Hematopoietic multipotent progenitor cell treated with erythropoietin and hydrocortisone succinate and interleukin-3 and kit ligand, for 6 days (in vitro differentiated cells): ENCODE measurements around the gene LZTFL1.

ENCODE experiments used
- DNase-seq: peaks from one replicate; pipeline ENCODE4 v3.0.0-alpha.2; 2015

The LZTFL1 gene

DNA sequence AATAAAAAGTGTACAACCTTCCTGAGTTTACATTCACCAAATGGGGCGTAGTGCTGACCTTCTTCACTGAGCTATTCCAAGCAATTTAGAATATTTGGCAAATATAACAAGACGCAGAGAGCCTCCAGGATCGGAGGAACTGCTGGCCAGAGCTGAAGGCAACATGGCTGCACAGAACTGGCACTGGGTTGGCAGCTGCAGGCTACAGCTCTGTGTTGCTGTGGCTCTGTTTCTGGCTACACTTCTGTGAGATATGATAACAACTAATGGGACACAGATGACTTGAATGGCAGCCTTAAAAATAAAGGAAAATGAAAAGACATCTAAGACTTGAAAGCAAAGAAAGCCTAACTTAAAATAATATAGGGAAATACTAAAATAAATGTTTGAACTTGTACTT, 34.8 kb downstream of the LZTFL1 start:
- DNase-seq: no peak

DNA sequence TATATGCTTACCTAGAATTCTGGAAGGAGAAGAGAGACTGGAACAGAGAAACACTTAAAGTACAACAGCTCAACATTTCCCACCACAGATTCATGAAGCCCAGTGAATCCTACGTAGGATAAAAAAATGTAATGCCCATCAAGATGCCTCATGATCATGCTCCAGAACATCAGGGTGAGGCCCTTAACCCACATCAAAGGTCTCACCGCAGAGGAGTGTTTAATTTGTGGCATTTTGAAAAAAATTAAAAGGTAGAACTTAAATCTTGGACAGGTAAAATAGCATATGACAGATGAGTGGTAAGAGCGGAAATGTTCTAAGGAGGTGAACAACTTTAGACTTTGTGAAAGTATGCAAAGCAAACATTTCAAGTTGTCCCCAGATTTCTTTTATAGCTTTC, 35.8 kb downstream of the LZTFL1 start:
- DNase-seq: no peak

DNA sequence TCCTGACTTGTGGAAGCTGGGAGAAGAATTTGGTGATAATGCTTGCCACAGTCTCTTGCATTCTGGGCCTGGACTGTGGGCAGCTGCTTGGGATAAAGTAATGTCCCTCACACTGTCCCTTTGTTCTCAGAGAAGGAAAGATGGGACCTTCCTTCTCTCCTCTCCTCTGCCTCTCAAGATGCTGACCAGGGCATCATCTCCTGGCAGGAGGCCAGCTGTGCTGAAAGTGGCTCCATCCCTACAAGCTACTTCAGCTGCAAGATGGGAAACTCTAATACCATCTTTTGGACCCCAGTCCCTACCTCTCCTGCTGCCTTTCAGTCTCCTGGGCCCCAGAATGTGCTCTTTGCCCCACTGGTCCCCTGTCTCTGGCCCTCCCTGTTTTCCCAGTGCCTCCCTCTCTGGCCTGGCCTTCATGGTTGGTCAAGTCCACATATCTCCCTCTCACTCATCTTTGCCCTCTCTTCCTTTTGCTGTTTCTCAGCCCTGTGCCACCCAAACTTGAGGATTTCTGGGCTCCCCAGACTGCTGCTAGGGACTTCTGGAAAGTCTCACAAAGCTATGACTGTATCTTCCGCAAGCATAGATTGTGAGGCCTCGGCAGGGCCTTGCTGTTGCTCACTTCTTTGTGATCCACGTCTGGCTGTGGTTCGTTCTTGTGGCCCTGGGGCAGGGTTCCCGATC, 38.5 kb downstream of the LZTFL1 start:
- DNase-seq: no peak

DNA sequence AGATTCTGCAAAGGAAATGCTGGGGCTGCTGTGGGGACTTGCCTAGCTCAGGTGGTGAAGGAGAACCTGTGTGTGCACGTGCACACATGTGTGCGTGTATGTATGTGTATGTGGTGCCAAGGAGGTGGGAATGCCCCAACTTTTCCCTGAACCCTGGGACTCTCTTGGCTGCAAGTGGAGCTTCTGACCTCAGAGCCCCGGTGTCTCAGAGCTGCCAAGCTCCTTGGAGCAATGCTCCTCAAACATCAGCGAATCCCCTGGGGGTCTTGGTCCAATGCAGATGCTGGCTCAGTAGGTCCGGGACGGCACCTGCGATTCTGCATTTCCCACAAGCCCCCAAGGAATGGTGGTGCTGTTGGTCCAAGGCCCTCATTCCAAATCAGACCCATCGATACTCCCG, 39.8 kb downstream of the LZTFL1 start:
- DNase-seq: no peak

DNA sequence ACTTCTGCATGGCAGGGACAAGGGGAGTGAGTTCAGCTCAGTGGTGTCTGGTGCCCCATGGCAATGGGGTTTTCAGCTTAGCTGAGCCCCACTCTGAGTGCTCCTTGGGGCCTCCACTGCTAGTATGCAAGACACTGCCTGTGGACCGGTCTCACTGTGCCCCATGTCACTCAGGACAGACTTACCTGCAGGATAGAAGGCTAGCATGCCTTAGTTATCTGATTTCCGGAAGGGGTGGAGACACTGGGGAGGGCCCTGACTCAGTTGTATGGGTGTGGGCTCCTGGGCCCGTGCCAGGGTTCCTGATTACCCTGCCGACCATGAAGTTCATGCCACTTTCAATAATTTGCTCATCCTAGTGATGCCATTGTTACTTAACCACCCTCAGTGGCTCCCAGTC, 41.3 kb downstream of the LZTFL1 start:
- no peak for DNase-seq

DNA sequence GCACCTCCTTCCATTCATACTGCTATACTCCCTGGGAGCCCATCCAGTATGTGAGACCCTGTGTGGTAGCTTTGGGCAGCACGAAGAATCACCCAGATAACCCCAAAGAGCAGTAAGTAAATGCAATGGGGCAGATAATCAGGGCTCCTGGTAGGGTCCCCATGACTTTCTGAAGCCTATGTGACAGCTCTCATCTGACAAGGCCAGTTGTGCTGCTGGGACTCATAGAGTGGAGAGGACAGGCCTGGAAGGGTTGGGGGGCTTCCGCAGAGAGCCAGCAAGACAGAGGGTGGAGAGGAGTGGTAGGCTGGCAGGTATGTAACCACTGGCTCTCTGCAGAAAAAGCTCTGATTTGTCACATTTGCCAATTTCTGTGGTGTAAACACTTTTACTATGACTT, 42.3 kb downstream of the LZTFL1 start:
- no peak for DNase-seq

DNA sequence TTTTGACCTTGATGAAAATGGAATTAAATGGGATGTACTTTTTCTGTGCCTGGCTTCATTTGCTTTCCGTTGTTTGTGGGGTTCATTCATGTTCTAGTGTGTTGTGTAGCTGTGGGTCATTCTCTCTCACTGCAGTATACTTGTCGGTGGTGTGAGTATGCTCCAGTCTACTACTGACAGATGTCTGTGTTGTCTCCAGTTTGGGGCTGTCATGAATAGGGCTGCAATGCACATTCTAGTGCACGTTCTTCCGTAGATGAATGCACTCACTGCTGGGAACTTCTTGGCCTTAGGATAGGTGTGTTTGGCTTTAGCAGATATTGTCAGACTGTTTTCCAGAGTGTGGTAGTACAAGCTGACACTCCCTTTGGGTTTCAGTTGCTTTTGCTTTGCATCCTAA, 43.9 kb downstream of the LZTFL1 start:
- no peak for DNase-seq

DNA sequence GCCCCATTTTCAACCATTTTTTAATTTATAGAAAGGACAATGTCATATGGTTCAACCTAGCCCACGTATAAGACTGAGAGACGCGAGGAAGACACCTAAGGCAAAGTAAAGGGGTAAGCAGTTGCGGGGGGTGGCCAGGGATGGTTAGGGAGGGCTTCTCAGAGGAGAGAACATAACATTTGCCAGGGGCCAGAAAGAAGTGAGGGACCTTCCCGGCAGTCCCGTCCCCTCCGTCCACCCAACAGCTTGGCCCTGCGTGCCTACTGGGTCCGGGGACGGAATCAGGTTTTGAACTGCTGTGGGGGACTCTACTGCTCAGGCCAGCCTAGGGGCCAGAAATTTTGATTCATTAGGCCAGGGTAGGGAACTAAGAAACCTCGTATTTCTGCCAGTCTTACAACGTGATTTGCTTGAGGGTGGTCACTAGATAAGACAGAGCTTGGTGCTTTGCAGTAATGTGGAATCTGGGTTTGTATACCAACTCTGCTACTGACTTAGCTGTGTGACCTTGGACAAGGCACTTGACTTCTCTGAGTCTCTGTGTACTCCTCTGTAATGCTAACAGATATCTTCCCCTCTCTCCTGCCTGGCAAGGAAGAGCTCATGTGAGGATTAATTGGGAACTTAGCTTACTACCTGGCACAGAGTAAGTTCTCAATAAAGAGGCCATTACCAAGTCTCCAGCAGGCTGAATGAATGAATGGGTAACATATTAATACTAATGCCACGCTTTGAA, 44.8 kb downstream of the LZTFL1 start:
- no peak for DNase-seq

DNA sequence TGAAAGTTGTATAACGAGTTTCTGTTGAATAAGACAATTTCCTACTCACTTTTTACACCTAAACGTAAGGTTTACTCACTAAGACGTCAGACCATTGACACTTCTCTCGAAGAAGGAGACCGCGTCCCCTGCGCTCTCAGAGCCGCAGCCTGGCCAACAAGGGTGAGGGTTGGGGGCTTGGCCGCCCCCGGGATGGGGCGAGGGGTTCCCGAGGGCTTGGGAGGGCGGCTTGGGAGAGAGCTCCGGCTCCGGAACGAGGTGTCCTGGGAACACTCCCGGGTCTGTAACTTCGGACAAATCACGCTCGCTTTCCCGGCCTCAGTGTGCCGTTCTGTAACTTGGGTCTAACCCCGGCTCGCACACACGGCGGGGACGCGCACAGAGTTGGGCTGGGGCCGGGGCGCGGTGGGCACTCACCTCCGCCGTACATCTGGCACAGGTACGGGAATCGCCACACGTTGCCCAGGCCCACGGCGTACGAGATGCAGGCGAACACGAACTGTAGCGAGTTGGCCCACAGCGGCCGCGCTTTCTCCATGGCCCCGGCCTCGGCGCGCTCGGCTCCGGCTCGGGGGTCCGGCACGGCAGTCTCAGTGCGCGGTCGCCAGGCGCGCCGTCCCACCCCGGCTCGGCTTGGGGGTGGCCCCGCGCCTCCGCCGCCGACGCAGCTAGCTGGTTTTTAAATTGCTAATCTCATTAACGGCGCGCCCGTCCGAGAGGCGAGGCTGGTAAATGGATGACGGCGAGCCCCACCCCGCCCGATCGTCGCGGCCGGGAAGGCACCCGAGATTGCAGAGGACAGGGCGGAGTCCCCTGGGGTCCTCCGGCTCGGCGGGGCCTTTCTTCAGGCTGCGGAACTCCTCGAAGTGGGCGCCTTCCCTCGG, 45.8 kb downstream of the LZTFL1 start, which contains the start of gene SLC6A20:
SLC6A20 (minus strand) TSS at position 655 of the 884 bp plus-strand sequence; CDS start at position 538, 117 bp downstream.
- peak; percentile 52 for DNase-seq

DNA sequence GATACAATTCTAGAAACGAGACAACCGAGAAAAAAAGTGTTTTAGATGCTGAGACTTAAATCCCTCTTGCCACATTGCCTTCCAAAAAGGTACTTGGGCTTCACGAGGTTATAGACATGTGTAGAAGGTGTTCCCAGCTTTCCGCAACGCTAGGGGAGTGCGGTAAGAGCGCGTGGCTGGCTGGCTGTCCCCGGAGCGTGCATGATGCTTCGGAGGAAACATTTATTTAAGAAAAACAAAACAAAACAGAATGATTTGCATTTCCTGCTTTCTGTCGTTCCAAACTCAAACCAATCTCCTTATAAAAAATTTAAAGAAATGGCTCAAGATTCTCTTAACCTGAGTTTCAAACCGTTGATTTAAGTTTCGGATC, 46.4 kb downstream of the LZTFL1 start:
- no peak for DNase-seq

DNA sequence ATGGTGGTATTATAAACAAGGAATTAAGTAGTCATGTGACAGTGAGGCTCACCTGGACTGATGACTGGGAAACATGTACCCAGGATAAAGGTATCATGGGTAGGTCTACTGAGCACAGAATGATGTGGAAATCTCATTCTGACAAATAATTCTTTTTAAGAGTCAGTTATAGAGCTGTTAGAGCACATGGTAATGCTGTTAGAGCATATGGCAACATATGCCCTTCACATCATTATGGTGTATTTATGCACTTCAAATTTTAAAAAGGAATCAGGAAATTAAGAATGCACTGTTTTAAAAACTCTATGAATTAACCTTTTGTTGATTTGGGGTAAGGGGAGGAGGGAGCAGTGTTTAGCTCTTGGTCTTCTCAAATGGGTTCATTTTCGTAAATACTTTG, 47.3 kb downstream of the LZTFL1 start:
- no peak for DNase-seq

DNA sequence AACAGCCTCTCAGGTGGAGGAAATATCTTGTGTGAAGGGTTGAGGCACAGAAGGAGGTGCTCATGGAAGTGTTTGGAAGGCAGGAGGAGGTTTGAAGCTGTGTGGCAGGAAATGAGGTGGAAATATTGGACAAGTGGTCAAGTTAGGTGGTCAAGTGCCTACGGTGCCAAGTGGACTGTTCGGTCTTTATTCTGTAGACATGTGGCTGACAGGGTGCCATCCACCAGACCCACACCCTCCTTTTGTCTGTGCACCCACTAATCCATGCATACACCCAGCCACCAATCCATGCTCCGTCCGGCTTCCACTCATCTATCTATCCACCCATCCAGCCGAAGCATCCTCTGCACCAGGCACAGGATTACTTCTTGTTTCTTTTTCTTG, 47.8 kb downstream of the LZTFL1 start:
- DNase-seq: no peak

DNA sequence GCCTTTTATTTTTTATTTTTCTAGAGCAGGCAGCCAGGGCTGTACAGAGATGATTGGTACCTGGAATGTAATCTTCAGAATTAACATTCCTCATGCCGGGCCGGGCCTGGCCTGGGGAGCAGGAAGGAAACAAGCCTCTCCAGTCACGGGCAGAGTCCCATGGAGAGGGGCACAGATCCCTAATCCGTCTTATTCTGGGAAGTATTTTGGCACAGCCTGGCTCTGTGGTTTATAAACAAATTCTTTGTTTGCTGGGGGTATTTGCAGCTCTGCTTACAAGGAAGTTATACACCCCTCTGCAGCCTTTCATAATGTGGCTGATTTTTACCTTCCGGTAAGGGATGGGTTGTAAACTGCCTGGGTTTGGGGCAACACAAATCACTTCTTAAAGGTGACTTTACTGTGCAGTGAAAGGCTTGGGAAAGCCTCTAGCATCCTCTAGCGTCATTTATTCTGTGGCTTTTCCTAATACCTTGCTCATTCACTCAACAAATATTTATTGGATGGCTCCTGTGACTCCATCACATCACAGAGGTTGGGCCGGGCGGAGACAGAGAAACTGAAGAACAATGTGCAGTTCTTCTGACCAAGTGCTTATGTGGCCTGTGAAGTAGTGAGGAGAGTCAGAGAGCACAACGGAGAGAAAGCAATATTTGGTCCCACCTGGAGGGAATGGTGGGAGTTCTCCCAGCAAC, 48.3 kb downstream of the LZTFL1 start:
- DNase-seq: no peak

DNA sequence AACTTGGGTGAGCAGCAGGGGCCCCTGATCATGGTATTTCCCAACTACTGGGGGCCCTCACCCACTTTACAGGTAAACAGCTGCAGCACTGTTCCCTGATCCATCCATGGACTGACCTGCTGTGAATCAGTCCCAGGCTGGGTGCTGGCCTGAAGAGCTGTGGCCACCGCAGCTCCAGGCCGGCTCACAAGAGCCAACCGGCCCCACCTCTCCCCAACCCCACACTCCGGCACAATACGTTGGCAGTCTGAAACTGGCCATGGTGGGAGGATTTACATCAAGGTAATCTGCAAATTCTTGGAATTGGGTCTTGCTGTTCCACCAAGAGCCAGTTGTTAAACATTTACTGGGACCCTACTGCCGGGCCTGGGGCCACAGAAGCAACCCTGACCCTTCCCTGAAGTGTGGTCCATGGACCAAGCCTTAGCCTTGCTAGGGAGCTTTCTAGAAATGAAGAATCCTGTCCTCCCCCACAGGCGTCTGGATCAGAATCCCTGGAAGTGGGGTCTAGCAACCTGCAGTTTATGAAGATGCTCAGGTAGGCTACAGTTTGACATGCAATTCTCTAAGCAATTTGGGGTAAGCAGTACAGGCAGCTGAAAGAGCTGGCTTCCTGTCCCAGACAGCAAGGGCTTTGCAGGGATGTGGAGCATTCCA, 49.3 kb downstream of the LZTFL1 start:
- no peak for DNase-seq

DNA sequence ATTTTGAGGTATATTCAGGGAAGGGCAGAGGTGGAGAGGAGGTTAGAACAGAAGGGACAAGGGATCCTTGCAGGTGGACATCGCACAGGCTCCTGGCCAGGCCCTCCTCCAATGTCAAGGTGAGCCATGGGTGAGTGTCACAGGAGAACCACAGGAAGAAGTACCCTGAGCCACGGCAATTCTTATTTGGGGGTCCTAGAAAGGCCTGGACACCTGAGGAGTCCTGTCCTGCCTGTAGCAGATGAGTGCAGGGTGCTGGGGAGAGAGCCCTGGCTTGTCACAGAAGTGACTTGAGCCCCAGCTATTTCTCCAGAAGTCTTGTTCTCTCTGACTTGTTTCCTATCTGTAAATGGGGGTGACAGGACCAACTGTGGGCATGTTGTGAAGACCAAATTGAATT, 49.9 kb downstream of the LZTFL1 start:
- DNase-seq: no peak

DNA sequence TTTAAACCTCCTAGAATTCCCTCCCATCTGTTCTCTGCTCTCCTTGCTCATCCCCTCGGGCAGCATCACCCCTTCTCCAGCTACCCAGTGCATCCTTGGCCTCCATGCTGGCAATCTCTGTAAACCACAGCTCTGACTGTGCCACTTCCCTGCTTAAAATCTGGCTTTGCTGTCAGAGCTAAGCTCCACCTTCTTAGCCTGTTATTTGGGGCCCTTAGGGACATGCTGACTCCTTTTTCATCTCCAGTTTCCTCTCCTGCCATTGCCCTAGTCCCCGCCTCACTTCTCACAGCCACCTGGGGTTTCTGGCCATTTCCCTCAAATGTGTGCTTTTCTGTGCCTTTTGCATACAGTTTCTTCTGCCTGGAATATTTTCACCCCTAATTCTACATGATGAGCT, 51.3 kb downstream of the LZTFL1 start:
- no peak for DNase-seq

DNA sequence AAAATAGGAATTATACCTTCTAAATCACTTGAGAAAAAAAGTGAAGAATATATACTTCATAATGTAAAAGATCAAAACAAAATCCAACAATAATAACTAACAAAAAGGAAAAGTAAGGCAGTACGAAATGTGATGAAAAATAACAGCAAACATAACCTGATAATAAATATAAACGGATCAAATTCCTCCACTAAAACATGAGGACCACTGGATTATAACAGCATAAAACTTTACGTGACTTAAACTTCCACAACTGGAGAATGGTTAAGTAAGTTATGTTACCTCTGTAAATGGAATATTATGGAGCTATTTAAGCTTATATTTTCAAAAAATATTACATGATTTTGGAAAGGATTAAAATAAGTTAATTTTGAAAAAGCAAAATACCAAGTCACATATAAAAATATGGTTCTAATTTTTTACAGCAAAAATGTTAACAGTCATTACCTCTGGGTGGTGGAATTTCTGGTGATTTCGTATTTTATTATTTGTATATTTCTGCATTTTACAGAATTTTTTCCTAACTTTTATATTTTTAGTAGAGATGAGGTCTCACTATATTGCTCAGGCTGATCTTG, 52.6 kb downstream of the LZTFL1 start:
- no peak for DNase-seq

DNA sequence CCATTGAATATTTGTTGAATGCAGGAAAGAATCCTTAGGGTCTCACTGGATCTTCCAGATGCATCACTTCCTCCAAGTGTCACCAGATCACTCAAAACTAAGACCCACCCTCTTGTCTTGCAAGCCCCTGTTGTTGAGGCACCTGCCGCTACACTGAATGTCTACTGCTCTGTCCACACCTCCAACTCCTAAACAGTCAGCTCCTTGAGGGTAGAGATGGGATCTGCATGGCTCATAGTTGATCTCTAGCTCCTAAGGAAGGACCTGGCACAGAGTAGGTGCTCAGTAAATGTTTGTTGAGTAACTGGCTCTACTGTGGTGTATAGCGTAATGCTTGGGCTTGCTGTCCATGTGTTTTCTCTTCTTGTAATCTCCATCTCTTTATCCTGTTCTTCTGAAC, 54.4 kb downstream of the LZTFL1 start:
- no peak for DNase-seq

DNA sequence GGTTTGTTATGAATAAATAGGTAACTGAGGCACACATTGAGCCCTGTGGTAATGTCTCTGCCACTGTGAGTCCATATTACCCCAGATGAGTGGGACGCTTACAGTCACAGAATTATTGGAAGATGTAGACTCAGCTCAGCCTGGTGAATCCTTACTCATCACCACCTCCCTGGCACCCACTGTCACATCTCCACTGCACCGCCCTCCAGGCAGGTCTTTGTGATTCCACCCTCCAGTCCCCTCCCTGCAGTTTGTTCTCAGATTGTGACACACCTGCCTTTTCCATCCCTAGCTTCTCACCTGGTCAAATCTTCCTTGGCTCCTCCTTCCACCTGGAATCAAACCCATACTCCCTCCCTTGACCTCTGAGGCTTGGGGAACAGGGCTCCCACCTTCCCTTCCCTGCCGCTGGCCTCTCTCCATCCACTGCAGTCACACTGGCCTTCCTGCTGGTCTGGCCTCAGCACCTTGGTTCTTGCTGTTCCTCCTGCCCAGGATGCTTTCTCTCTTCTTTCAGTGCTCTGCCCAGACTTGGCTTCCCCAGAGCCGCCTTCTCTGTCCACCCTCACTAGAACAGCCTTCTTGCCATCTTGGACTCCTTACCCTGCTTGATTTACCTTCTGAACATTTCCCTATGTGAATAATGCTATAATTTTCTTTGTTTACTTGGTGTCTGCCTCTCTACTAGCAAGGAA, 55.0 kb downstream of the LZTFL1 start:
- DNase-seq: no peak

DNA sequence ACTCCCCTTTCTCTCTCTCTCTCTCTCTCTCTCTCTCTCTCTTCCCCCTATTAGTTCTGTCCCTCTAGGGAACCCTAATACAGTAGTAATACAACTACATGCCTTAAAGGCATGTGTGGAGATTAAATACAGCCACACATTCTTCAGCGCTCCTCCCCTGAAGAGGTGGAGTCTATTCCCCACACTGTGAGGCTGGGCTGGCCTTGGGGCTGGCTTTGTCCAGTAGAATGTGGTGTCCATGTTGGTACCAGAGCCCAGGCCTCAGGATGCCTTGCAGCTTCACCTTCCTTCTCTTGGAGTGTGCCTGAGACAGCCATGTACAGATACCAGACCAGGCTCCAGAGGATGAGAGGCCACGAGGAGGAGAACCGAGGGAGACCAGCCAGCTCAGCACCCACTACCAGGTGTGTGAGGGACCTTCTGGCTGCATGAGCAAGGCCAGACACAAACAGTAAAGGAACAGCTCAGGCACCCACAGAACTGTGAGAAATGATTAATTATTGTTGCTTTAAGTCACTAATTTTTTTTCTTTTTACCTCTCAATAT, 56.2 kb downstream of the LZTFL1 start:
- no peak for DNase-seq

DNA sequence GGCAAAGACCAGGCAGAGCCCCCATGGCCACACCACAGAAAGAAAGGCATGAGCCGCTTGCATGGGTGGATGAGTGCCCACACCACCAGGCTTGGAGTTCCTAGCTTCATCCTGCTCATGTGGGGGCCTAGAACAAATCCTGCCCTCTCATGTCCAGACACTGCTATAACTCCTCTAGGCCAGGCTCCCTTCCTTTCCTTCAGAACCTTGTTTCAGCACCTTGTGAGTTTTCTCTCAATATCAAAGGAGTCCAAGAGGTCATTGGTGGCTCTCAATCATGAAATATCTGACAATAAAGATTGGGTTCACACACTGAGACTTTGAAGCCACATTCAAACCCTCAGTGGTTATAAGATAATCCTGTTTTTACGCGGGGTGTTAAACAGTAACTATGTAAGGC, 58.3 kb downstream of the LZTFL1 start:
- DNase-seq: no peak
